Measurements from ENCODE around the gene RAD51B.

Gene RAD51B

GRCh38 chr14:68113343-68113930 lies 293.9 kb downstream of the RAD51B start:
- no peak for TF ChIP-seq CTCF (IDR thresholded peaks at IDR 0.05)

DNA sequence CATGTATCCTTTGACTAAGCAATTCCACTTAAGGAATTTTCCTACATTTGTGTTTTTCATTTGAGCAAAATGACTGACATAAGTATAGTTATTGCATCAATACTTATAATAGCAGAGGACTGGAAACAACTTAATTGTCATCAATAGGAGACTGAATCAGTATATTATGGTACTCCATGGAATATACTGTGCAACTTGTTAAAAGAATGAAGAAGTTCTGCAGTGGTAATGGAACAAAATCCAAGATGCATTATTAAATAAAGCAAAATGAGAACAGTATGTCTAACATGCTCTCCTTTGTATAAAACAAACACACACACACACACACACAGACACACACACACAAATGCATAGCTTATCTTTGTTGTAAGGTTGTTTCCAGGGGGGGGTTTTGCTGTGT lies 303.1 kb downstream of the RAD51B start:
- TF ChIP-seq CTCF (IDR thresholded peaks at IDR 0.05), result no peak

DNA sequence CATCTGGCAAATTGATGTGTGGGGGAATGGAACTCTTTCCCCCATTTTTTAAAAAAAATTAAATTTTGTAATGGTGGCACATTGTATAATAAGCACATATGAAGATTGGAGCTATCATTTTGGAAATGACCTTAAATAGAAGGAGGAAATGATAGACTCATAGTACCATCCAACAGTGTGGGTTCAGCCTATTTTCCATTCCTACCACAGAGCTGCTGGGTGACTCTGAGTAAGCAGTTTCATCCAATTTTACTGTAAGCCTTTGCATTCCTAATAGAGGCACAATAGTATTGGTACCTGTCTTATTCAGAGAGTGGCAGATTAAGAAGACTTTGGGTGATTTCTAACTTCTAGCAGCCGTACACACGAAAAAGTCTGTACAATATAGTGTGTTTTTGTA lies 304.5 kb downstream of the RAD51B start:
- no peak for TF ChIP-seq CTCF (IDR thresholded peaks at IDR 0.05)

- no peak for TF ChIP-seq CTCF (IDR thresholded peaks at IDR 0.05)
Observed at GRCh38 chr14:68124979-68125731, 305.6 kb downstream of the RAD51B start.

- no peak for TF ChIP-seq CTCF (IDR thresholded peaks at IDR 0.05)
Observed at GRCh38 chr14:68127166-68127565, 307.6 kb downstream of the RAD51B start.

DNA sequence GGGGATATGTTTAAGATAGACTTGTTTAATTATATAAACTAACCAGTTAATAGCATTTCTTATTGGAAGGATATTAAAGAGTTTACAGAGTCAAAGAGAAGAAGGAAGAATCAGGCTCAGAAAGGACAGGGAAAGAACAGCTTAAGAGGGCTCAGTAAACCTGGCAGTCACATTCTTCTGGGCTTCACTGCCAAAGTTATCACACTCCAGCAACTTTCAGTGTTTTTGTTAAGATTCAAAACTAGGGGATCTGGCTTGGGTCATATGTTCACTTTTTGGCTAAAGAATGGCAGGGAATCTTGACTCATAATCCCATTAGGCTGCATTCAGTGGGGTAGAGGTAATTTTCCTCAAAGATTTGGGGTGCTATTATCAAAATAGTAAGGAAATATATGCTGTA lies 312.3 kb downstream of the RAD51B start:
- no peak for TF ChIP-seq CTCF (IDR thresholded peaks at IDR 0.05)

GRCh38 chr14:68132563-68133121 lies 313.1 kb downstream of the RAD51B start:
- TF ChIP-seq CTCF (IDR thresholded peaks at IDR 0.05), result no peak
